HG03571 (cell line): Measurements from ENCODE around the gene HADHB.
"Not testable (repeated sequence)": the region's sequence is repeated elsewhere in the genome, so short reads cannot be mapped to it uniquely, and the experiment has no call there.

Source experiments
- ATAC-seq: cut with Tn5 transposase; IDR thresholded peaks from one replicate; pipeline ENCODE4 v1.9.1; 2021; ENCODE audit not compliant: unreplicated experiment

Gene HADHB

DNA sequence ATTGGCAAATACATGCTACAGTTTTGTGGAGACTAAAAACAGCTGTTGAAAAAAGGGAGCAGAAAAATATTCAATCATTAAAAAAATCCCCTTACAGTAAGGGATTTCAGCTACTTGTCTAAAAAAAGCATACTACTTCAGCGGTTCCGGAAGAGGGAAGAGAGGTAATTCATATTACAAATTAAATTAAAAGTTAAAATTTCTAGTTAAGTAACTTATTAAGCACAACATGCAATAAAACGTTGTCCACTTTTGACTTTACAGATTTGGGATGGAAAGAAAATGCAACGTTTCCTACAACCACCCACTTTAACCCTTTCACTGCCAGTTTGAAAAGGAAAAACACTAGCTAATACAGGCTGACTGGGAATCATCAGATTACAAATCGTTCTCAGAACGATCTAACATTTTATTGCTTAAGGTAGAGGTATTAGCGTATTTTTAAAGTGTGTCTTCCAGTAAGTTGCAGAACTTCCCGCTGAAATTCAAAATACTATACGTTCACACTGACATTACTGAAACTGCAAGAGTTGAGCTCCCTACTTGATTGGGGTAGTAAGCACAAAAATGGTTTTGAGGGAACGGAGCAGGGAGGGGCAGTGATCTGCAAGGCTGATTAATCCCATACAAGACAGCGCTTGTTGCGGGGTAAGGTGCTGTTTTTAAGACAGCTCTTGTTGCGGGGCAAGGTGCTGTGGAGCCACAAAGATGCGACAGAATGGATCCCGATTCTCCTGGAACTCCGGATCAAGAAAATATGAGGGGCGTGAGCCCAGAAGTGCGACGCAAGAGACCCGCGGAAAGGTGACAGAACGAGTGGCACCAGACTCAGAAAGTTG is 1.1 kb upstream of the HADHB start:
- no peak for ATAC-seq

GRCh38 chr2:26245231-26245732 is 543 bp downstream of the HADHB start:
- no peak for ATAC-seq

DNA sequence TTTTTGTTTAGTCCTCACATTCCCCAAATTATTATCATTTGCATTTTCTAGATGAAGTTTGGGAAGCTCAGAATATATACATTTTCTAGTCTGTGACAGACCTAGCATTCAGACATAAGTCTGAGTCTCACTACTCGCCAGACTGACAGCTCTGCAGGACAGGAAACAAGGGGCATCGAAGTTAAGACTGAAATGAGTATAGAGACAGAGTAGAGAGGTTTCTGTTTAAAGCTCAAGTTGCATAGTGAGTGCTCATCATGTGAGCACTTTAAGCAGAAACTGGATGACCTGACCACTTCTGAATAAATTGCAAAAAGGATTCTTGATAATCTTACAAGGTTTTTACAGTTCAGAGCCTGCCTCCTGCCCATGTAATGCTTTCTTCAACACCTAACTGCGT is 1.1 kb downstream of the HADHB start:
- peak; percentile 48 for ATAC-seq

DNA sequence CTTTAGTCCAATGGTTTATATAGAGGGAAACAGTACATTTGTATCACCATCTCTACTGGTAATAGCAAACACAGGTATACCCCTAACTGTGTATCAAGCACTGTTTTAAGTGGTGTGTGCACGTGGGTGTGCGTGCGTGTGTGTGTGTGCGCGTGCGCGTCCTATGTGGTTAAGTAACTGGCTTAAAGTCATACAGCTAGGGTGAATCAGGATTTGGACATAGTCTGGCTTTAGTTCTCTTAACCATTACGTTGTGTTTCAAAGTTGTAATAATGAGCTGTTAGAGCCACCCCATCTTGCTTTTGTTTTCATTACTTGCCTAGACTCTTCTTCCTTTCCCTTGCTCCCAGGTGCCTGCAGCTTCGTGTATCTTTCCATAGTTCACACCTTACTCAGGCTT is 2.1 kb downstream of the HADHB start:
- ATAC-seq, result no peak

- no peak for ATAC-seq
These were observed 4.9 kb downstream of the HADHB start for GRCh38 chr2:26249625-26250024.

DNA sequence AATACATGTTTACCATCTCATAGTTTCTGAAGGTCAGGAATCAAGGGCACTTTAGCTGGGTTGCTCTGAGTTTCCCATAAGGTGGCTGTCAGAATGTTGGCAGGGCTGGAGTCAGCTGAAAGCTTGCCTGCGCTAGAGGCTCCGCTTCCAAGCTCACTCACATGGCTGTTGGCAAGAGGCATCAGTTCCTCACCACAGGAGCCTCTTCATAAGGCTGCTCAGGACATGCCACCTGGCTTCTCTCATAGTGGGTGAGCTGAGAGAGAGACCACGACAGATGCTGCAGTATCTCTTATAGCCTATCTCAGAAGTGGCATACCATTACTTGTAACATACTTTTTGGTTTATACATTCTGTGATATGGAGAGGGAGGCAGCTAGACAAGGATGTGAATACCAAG is 7.2 kb downstream of the HADHB start:
- no peak for ATAC-seq

DNA sequence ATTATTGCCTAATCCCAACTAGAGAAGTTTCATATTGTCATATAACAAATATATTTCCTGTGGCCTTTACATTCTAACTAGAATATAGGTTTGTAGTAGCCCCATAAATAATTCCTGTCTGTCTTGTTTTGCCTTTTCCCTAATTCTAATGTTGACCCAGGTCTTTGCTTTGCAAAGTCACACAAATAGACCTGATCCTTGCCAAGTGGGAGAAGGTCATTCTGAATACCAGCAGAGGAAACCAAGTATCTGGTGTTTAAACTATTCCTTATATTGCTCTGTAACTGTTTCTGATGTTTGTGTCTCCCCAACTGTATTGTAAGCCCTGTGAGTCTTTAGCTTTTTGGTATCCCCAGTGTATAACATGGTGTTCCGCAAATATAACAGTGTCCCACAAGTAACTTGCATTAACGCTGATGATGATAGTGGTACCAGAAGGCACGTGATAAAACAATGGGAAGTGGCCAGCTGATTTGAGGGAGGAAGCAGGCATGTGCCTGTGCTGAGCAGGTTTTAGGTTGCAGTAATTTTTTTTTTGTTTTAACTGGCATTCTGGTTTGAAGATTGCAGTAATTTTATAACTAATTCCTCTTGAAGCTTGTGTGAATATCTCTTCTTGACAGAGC is 11.1 kb downstream of the HADHB start:
- ATAC-seq, result no peak

- ATAC-seq, result not testable (repeated sequence)
These were observed 14.1 kb downstream of the HADHB start for GRCh38 chr2:26258836-26259235.

GRCh38 chr2:26268213-26268612 is 23.5 kb downstream of the HADHB start:
- no peak for ATAC-seq

DNA sequence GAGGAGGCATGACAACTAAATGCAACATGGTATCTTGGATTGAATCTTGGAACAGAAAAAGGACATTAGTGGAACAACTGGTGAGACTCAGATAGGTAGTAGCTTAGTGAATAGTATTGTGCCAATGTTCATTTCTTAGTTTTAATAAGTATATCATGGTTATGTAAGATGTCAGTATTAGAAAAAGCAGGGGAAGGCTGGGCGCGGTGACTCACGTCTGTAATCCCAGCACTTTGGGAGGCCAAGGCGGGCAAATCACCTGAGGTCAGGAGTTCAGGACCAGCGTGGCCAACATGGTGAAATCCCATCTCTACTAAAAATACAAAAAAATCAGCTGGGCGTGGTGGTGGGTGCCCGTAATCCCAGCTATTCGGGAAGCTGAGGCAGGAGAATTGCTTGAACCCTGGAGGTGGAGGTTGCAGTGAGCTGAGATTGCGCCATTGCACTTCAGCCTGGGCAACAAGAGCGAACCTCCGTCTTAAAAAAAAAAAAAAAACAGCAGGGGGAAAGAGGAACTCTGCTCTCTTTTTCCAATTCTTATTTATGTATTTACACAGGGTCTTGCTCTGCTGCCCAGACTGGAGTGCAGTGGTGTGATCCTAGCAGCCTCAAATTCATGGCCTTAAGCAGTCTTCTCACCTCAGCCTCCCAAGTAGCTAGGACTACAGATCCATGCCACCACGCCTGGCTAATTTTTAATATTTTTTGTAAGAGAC is 24.1 kb downstream of the HADHB start:
- ATAC-seq, result not testable (repeated sequence)

GRCh38 chr2:26269571-26270158 is 24.9 kb downstream of the HADHB start:
- ATAC-seq, result peak; percentile 59

DNA sequence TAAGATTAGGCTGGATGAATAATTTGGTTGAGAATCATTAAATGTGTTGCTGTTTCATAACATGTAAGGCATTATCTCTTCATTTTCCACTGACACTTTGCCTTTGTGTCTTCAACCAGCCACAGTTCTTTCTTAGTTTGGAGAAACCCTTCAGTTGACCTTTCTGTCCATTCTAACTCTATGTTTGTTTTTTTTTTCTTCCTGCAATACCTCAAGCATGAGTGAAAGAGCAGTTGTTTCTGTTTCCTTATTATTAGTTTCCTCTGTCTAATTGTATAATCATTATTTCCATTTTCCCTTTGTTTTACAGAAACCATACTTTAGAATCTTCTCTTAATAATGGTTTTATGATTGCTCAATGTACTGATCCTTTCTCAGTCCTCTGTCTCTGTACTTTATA is 25.6 kb downstream of the HADHB start:
- ATAC-seq, result peak; percentile 15

DNA sequence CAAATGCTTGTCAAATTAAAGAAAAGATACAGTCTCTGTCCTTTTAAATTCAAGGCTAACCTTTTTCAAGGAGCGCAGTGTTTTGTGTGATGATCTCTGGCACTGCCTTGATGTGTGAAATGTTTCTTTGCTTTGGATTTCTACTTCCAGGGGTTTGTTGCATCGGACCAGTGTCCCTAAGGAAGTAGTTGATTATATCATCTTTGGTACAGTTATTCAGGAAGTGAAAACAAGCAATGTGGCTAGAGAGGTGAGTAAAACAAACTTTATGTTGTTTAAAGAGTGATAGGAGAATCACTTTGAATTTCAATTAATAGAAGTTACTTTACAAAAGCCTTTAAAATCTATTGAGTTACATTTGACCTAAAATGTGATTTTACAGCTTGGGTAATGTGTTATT is 28.8 kb downstream of the HADHB start:
- ATAC-seq, result no peak

DNA sequence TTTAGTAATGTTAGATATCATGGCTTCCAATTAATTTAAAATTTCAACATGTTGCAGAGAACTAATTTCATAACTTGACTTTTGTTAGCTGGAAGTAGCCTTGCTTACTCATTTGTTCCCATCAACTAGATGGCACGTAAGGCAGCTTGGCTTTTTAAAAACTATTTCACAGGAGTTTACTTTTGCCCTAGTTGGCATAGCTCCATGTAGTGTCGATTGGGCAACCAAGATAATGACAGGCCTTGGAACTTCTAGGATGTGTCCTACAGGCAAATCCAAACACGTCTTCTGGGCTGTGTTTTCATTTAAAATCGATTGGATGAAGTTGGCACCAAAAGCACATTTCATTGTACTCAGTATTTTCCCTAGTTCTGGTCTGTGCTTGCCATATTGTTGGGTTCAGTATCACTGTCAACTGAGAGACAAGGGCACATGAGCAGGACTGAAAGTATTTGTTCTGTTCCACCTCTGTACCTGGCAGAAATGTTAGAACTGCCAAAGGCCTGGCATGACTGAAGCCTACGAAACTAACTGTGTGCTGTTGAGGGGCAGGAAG is 29.4 kb downstream of the HADHB start:
- no peak for ATAC-seq

DNA sequence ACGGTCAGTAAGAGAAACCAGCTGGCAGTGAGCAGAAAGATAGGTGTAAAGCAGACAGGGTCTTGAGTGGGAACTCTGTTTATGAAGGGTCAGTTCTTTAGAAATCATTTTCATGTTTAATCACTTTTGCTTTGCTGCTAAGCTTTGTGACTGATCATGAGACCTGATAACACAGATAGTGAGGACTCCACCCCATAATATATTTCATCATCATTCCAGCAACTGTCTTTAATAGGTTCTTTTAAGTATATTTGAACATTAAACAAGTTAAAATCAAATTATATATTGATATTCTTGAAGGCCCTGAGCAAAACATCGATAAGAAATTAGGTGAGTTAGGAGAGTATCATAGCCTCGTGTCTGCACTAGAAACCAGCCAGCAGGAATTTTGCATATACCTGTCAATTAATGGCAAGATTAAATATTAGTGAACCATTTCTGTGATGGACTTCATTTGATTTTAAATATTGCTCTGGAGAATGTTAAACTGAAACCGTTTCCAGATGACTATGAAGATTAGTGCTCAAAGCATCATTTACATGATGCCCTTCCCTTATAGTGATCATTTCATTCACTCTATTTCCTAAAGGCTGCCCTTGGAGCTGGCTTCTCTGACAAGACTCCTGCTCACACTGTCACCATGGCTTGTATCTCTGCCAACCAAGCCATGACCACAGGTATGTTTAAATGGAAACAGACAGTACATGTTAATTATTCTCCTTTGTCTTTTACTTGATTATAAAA is 31.9 kb downstream of the HADHB start:
- no peak for ATAC-seq

GRCh38 chr2:26279886-26280285 is 35.1 kb downstream of the HADHB start:
- ATAC-seq, result no peak

GRCh38 chr2:26281226-26281625 is 36.5 kb downstream of the HADHB start:
- ATAC-seq, result no peak

GRCh38 chr2:26283606-26284005 is 38.9 kb downstream of the HADHB start:
- ATAC-seq, result no peak

GRCh38 chr2:26284132-26284531 is 39.4 kb downstream of the HADHB start:
- no peak for ATAC-seq

- ATAC-seq, result no peak
These were observed 41.2 kb downstream of the HADHB start for GRCh38 chr2:26285931-26286330.
